CD4-positive, alpha-beta T cell treated with Interleukin-6 for 4 hours (primary cell): ENCODE measurements around the gene ADARB1.

ENCODE experiments used
- DNase-seq: peaks from one replicate; pipeline ENCODE4 v3.0.0-alpha.2; 2020; ENCODE audit warnings: mixed read lengths

Gene ADARB1

DNA sequence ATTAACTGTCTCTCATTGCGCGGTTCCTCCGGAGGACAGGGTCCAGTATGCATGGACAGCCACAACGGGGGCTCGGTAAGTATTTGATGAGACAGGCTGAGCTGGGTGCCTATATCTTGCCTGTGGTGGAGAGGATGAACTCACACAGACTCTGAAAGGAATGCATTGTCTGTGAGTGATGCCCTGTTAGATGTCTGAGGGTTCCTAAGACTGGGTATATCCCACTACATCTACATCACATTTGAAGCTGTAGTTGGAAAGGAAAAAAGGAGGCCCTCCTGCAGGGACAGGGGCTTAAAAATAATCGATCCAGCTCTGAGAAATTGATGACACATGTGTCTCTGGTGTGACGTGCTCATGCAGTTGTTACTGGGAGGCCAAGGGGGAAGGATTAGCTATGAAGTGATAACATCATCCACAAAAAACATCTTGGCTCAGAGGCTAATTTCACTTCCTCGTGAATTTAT lies 1.9 kb downstream of the ADARB1 start:
- peak; percentile 22 for DNase-seq

DNA sequence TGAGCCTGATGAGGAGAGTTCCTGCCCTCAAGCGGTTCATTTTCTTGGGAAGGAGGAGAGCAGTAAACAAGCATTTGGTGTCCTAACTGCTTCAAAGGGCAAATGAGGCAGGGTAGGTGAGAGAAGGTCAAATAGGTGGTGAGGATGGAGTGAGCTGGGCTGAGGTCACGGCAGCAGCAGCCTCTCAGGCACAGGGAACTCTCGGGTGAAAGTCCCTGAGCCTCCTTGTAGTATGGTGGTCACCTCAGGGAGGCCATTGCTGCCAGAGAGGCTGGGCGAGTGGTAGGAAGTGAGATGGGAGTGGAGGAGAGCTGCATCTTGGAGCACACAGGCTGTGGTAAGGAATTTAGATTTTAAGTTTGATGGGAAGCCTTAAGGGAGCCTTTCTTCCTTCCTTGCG lies 4.0 kb downstream of the ADARB1 start:
- no peak for DNase-seq

DNA sequence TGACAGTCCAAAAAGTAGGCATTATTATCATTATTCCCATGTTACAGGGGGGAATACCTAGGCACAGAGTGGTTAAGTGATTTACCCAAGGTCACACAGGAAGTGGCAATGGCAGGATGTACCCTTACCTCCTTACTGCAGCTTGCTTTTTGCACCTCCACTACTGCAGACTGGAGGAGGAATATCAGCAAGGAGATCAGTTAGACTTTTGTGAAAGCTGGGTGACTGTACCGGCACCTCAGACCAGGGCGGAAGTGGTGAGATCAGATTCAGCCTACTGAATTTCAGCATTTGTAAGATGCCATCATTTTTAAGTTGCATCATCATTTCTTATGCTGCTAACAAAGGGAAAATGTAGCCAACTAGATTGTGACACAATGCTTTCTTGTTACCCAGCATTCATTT lies 4.5 kb downstream of the ADARB1 start:
- DNase-seq = peak; percentile 83

DNA sequence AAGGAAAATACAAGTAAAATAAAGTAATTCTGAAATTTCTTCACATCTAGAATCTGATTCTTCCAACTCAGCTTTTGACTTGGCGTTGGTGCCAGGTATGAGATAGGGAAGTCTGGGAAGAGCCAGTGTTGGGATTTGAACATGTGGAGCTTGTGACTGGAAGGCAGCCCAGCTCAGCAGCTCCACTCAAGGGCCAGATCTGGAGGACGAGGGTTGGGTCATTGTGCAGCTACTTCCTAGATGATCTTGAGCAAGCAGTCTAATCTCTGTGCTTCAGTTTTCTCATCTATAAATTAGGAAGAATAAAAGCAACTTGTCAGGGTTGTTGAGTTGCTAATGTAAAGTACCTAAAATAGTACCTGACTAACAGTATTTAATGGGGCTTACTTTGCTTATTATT lies 5.0 kb downstream of the ADARB1 start:
- no peak for DNase-seq

DNA sequence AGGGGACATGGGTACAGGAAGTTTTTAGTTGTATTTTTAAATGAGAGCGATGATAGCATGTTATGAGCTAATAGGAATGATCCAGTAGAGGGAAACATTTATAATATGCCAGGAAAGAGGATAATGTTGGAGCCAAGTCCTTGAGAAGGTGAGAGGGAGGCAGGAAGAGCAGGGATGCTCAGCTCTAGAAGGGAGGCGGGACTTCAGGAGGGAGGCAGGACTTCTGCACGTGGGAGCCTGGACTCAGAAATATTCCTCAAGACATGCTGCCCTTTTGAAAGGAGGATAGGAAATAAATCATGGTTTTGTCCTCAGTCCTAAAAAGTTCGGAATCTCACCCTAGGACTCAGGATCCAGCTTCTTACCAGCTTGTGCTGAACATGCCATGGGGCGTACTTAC lies 5.9 kb downstream of the ADARB1 start:
- DNase-seq = no peak

DNA sequence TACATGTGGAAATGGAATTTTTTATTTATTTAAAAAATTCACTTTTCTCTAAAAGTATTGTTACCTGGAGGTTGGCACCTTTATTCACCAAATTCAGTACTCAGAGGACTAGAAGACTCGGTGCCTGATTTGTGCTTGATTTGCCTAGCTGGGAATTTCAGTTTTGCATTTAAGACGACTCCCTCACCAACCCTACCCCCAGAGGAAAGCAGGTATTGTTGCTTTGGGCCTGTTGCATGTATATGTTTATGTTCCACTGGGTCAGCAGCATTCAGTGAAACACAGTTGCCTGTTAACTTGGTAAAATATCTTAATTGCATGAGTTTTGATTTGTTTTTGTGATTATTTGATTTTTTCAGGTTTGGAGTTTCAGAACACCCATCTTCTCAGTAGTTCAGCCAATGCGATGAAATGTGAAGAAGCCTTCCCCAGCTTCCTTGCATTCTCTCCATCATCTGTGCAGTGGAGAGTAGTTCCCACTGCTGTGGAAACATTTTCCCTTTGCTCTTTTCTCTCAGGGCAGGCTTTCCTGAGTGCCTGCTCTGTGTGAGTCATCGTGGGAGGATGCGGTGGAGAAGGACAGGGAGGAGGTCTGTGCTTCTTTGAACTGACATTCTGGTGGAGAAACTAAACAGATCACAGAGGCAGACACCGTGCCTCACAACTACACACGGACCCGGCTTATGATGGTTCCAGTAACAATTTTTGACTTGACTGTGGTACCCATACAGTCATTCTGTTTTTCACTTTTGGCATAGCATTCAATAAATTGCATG lies 6.4 kb downstream of the ADARB1 start:
- peak; percentile 70 for DNase-seq

DNA sequence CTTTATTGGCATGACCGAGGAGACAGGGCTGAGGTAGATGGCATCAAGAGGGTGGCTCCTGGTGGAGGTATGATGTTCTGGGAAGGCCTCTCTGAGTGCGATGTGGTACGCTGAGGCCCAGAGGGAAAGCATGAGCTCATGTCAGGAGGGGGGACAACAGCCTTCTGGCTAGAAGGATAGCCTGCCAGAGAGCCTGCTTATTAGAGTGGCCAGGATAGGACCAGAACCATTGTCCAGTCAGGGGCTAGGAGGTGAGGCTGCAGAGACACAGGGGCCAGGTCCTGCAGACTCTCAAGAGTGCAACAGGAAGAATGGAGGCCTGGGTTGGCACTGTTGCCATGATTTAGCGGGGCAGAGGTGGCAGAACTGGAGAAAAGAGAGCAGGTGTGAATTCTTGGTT lies 7.3 kb downstream of the ADARB1 start:
- DNase-seq = no peak

DNA sequence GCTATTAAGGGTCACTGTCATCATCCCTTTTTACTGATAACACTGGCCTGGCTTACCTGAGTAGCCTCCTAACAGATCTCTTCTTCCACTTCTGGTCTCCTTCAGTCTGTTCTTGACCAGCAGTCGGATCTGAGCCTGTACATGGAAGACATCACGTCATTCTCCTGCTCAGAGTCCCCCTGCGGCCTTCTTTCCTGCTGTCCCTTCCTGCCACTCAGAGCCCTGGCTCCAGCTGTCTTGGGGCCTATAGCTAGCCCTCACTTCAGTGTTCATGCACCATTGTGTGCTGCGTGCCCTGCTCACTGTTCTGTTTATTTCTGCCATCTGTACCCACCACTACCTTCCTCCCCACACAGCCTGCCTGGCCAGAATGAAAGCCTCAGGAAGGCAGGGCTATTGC lies 8.4 kb downstream of the ADARB1 start:
- no peak for DNase-seq

DNA sequence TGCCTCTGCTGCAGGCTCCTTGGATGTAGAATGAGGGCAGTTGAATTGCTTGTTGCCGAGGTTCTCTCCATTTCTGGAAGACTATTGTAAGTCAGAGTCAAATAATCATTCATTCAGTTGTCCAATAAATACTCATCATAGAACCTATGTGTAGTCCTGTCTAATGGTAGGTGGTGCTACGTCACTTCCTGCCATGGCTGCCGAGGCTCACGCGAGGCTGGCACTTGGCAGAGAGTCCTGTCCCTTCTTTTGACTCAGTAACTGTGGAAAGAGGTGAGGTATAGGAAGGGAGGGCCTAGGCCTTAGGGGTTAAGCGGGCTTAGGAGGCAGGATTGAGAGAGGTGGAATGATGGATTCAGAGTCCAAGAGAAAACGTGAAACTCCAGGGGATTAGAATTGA lies 9.7 kb downstream of the ADARB1 start:
- peak; percentile 48 for DNase-seq

DNA sequence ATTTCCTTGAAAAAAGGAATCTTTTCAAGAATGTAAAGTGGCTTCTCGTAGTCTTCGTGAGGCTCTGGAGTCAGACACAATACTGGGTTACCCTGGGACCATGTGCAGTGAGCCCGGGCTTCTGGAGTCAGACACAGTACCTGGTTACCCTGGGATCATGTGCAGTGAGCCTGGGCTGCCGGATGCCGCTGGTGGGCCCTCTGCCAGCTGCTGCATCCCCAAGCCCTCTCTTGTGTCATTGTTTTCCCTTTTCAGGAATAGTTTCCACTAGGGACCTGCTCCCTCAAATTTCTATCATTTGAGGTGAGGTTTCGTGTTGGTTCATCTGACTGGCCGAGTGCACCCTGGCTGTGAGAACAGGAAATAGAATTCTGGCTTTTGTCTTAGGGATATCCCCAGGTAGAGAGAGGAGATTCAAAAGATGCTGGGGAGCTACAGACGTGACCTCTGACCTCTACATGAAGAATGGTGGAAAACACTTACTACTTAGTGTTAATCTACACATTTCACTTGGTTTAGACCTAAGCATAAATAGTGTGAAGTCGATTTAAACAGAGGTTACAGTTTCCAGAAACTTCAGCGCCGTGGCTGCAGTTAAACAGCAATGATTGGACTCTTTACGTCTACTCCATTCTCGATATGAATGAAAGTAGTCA lies 10.6 kb downstream of the ADARB1 start:
- DNase-seq = no peak

DNA sequence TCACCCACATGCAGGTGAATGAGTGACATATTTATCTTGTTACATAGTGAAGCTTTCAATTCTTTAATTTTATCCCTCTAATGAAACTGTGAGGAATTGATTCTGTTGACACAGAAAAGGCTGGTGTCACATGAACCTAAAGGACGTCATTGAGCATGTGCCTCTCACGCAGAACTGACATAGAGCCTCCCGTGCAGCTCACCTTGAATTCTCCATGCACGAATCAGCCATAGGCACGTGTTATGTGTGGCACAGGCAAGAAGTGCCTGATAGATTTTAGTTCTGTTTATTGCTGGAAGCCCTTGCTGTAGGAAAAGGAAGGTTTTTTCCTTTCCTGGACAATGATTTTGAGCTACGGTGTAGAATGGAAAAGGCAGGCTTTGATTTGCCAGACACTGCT lies 11.3 kb downstream of the ADARB1 start:
- DNase-seq = no peak

DNA sequence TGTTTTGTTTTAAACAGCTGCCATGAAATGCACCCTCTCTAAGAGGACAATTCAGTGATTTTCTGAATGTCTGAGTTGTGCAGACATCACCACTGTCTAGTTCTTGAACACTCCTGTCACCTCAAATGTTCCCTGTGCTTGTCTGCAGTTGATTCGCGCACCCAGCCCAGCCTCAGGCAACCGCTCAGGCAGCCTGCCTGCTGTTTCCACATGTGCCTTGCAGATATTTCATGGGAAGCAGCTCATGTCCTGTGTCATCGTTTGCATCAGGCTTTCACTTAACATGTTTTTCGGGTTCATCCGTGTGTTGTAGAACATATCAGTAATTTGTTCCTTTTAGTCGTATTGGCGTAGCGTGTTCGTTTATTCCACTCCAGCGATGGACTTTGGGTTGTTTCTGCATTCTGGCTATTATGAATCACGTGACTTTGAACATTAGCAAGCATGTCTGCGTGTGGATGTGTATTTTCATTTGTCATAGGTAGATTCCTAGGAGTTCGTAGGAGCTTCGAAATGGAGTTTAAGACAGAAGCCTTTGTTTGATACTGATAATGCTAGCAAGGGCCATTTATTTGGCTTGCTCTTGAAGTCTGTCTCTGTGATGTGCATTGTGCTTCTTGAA lies 12.1 kb downstream of the ADARB1 start:
- DNase-seq = no peak

DNA sequence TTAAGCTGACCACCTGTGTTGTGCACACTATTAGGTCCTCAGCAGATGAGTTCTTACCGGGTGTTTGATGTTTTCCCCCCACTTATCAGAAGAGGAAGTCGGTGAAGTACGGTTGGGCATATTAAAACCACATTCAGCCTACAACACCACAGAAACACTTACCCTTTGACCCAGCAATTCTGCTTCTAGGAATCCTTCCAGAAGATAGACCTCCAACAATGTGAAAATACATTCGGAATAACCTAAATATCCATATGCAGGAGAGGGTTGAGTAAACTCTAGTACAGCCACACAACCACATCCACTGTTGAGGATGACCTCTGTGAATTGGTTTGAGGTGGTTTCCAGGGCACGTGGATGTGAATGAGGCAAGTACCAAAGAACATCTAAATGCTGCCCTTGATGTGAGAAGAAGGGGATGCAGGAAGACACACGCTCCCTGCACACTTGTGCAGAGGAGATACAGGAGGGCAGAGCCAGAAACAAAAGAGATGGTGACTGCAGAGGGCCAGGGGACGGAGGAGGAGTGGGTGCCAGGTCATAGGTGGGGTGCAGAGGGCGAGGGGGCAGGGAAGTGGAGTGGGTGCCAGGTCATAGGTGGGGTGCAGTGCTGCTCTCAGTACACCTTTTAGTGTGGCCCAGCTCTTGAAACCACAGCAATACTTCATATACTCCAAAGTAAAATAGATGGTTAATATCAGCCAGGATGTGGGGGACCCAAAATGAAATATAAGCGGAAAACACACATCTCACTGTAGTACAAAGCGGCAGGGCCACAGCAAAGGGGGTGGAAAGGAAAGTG lies 12.8 kb downstream of the ADARB1 start:
- no peak for DNase-seq

DNA sequence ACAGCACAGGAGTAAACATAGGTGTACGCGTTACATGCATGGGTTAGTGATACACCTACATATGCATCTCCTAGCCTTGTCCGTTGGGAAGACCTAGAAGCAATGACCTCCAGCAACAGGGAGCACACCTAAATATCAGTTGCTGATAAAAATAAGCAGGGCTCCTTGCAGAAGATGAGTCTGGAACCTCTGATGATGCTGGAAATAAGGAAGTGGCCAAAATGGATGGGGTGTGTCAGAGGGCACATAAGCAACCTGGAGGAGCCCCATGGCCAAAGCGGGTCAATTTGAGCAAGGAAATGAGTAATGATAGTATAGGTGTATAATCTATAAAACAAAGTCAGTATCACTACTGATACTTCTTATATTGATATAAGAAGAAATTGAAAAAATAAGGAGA lies 13.7 kb downstream of the ADARB1 start:
- DNase-seq = no peak

DNA sequence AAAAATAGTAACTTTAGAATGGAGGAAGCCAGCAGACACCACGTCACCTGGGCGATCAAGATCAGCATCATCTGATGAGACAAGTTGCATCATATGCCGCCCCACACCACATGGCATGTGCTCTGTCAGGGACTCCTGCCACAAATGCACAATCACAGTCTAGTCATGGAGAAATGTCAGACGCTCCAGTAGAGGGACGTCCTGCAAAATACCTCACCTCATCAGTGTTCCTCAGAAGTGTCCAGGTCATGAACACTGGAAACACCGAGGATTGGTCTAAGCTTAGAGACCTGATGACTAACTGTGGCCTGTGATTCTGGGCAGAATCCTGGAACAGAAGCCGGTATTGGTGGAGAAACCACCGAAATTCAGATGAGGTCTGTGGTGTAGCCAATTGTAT lies 14.3 kb downstream of the ADARB1 start:
- DNase-seq = no peak

DNA sequence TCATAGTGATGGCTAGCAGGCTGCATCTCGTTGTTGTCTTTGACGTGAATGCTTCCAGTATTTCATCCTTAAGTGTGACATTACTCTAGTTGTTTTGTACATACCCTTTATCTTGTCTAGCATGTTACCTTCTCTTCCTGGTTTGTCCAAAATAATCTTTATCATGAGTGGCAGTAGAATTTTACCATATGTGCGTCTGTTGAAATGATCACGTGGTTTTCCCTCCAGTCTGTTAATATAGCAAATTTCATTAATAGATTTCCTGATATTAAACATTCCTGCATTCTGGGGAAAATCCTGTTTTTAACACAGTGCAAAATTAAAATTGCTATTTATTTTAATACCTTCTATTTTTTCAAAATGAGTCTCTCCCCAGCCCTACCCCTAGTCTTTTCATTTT lies 15.6 kb downstream of the ADARB1 start:
- no peak for DNase-seq

DNA sequence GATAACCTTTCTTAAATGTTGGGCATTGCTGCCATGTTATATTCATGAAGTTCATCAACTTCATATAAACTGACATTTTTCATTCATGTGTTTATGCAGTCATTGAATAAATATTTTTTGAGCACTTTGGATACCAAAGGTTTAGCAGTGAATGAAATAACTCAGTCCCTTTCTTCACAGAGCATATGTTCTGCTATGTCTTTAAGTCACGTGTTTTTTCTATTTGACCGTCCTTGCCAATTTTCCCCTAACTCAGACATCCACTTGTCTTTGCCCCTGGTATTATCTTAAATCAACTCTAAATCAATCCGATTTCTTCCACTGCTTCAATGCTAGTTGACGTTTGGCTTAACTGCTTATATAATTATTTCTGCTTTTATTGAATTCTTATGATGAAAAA lies 16.6 kb downstream of the ADARB1 start:
- DNase-seq = no peak

DNA sequence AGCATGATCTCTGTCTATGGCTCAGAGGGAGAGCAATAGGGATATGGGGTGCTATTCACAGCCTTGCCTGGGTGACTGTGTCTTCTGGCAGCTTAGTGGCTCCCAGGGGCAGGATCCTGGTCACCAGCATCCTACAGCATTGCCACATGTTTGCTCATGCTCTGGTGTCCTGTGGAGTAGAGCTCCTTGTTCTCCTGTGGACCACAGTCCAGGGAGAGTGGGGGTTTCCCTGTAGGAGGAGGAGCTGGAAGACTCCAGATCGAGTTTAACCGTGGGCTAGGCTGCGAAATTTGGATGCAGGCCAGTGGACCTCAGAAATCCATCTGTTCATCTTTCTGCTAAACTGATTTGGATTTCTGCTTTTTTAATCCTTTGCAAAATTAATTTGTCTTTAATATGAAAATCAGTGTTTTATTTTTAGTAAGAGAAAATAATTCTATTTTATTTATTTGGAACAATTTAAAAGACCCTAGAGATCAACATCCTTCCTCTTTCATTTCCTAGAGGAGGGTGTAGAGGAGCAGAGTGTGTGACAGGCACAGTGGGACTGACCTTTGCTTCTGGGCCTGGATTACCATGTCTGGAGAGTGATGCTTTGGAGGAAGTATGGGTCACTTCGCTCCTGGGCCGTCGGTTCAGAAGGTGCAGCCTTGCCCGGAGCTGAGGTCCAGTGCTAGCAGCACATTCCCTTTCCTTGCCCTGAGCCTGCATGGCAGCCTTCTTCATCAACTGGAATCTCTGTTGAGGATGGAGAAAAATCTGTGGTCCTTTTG lies 17.4 kb downstream of the ADARB1 start:
- no peak for DNase-seq

DNA sequence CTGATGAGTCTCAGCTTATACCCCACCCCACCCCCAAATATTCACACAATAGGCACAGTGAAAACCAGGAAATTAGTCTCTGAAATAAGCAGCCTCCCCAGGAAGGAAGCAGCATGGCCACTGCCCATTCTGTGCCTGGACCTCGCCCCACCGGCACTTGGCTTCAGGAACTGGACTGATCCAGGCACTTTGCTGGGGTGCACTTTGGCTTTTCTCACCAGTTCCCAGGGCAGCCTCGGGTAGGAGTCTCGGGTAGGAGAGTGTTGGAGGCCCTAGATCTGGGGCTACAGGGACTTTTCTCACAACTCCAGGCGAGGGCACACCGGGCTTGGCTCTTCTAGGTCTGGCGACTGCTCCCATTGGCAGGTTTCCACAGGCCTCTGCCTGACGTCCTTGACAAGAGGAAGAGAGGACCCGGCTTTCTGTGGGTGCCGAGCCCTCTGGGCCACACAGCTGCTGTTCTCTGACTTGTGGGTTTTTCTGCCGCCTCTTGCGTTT lies 18.7 kb downstream of the ADARB1 start:
- DNase-seq = no peak

DNA sequence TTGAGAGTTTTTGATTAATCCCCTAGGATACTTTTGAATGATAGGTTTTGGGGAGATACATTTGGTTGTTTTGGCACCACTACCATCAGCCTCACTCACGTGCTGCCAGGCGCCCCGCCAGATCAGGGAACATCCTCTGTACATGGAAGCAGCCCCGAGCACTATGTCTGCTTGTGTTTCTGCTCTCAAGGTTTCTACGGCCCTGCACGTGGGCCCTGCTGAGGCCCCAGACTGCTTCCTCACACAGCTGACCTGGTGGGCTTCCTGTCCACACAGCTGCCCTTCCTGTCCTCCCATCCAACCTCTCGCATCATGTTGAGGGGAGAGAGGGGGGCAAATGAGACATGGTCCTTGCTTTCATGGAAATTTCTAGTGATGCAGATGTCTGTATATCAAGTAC lies 20.0 kb downstream of the ADARB1 start:
- no peak for DNase-seq

DNA sequence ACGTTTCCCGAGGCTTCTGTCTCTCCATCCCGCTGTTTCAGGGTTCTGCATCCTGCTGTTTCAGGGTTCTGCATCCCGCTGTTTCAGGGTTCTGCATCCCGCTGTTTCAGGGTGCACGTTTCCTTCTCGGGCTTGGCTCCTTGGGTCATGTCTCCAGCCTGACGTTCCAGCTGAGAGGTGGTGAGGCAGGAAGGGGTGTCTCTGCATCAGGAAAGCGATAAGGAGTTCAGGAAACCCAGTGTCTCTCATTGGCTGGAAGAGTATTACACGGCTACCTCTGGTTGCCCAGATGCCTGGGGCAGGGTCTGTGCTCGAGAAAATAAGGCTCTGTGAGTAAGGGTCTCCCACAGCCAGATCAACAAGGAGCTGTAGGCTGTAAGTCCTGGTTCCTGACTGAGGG lies 21.1 kb downstream of the ADARB1 start:
- DNase-seq = no peak

DNA sequence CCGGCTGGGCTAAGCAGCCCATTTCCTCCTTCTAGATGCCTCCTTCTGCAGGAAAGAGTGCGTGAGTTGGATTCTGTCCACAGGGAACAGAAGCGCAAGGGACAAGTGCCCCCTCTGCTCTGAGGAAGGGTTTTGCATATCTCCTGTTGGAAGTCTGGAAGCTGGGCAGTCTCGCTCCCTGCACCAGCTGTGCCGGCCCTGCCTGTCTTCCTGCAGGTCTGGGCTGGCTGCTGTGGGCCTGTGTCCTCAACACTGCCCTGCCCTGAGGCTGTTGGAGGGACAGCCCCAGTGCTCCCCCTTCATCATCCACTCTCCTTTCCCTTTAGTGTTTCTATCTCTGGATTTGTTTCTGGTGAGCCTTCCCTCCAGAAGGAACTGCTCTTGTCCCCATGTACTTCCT lies 21.8 kb downstream of the ADARB1 start:
- DNase-seq = no peak
